NCI-H187 treated with DMSO at 0.1 percent for 48 hours (cell line): ENCODE results near the gene GDPD1.
"Not testable (repeated sequence)": the region's sequence is repeated elsewhere in the genome, so short reads cannot be mapped to it uniquely, and the experiment has no call there.

ENCODE experiments used
- DNase-seq: peaks from one replicate; lab custom pipeline; 2025; lab: John Stamatoyannopoulos, UW

GDPD1 gene

GRCh38 chr17:59220328-59221158, at the start of gene GDPD1:
Gene GDPD1 (plus strand): TSS chr17:59220511. CDS start chr17:59220610, 99 bp downstream.
- peak; percentile 60 for DNase-seq

GRCh38 chr17:59172436-59173004, 47.8 kb upstream of the GDPD1 start:
- no peak for DNase-seq

GRCh38 chr17:59174671-59175070, 45.6 kb upstream of the GDPD1 start:
- no peak for DNase-seq

GRCh38 chr17:59175076-59175475, 45.2 kb upstream of the GDPD1 start:
- no peak for DNase-seq

- no peak for DNase-seq
Observed at GRCh38 chr17:59178266-59178985, 41.9 kb upstream of the GDPD1 start.

GRCh38 chr17:59179601-59180000, 40.7 kb upstream of the GDPD1 start:
- DNase-seq, result not testable (repeated sequence)

- DNase-seq, result no peak
Observed at GRCh38 chr17:59180626-59181025, 39.7 kb upstream of the GDPD1 start.

GRCh38 chr17:59181481-59181880, 38.8 kb upstream of the GDPD1 start:
- DNase-seq, result no peak

GRCh38 chr17:59185997-59186396, 34.3 kb upstream of the GDPD1 start:
- DNase-seq, result no peak

GRCh38 chr17:59186850-59187249, 33.5 kb upstream of the GDPD1 start:
- DNase-seq, result no peak

- DNase-seq, result no peak
Observed at GRCh38 chr17:59190806-59191205, 29.5 kb upstream of the GDPD1 start.

- no peak for DNase-seq
Observed at GRCh38 chr17:59193336-59193862, 26.9 kb upstream of the GDPD1 start.

- DNase-seq, result no peak
Observed at GRCh38 chr17:59199398-59199797, 20.9 kb upstream of the GDPD1 start.

GRCh38 chr17:59202320-59202719, 18.0 kb upstream of the GDPD1 start:
- DNase-seq, result no peak

- no peak for DNase-seq
Observed at GRCh38 chr17:59219370-59219769, 941 bp upstream of the GDPD1 start.

- no peak for DNase-seq
Observed at GRCh38 chr17:59219992-59220327, 351 bp upstream of the GDPD1 start.

GRCh38 chr17:59221159-59221847, 992 bp downstream of the GDPD1 start:
- DNase-seq, result no peak

GRCh38 chr17:59223813-59224212, 3.5 kb downstream of the GDPD1 start:
- DNase-seq, result no peak

- not testable (repeated sequence) for DNase-seq
Observed at GRCh38 chr17:59228588-59228987, 8.3 kb downstream of the GDPD1 start.

GRCh38 chr17:59230764-59231163, 10.5 kb downstream of the GDPD1 start:
- no peak for DNase-seq

- DNase-seq, result no peak
Observed at GRCh38 chr17:59234631-59235030, 14.3 kb downstream of the GDPD1 start.

GRCh38 chr17:59238906-59239305, 18.6 kb downstream of the GDPD1 start:
- no peak for DNase-seq
